ENCODE measurements around the gene KHDRBS2.

The KHDRBS2 gene

GRCh38 chr6:61857541-61857940 is 428.5 kb downstream of the KHDRBS2 start:
- TF ChIP-seq CTCF (IDR thresholded peaks at IDR 0.05; ENCODE audit: low read depth, low read length) (no peak), EZH2phosphoT487 (IDR thresholded peaks at IDR 0.05; ENCODE audit: low read depth) (no peak)
- H3K27ac ChIP-seq (ENCODE audit: low read length) = no peak overlapping the region
- H3K4me2 ChIP-seq (ENCODE audit: low read length) = no peak overlapping the region
- no peaks in the 10 kb centered on the region; the same call in 1 of the 2 replicates for H3K9me3 ChIP-seq (ENCODE audit: insufficient read depth, low read length)
- no peak overlapping the region for H3K9ac ChIP-seq (ENCODE audit: low read length)
- no peak overlapping the region for H3K4me3 ChIP-seq (ENCODE audit: low read length)
- H3K4me1 ChIP-seq (ENCODE audit: low read length) = no peaks in the 10 kb centered on the region
- H3K79me2 ChIP-seq (ENCODE audit: low read length) = no peaks in the 10 kb centered on the region
- no peak overlapping the region for H2AFZ ChIP-seq (ENCODE audit: low read depth, low read length)
- no peaks in the 10 kb centered on the region for H4K20me1 ChIP-seq (ENCODE audit: insufficient read depth, low read length)
- H3K27me3 ChIP-seq (ENCODE audit: low read depth, low read length) = no peaks in the 10 kb centered on the region
- peaks cover 4% of the 10 kb centered on the region for H3K36me3 ChIP-seq (replicated peaks; ENCODE audit: low read depth, low read length)

- Histone ChIP-seq H3K9me3 (ENCODE audit: insufficient read depth, low read length) (no peaks in the 10 kb centered on the region), H3K79me2 (ENCODE audit: low read length) (no peaks in the 10 kb centered on the region), H3K9ac (ENCODE audit: low read length) (no peak overlapping the region), H4K20me1 (ENCODE audit: insufficient read depth, low read length) (no peaks in the 10 kb centered on the region), H3K4me3 (ENCODE audit: low read length) (no peak overlapping the region), H3K4me1 (ENCODE audit: low read length) (no peaks in the 10 kb centered on the region), H3K4me2 (ENCODE audit: low read length) (no peak overlapping the region), H3K27me3 (ENCODE audit: low read depth, low read length) (no peaks in the 10 kb centered on the region), H2AFZ (ENCODE audit: low read depth, low read length) (no peak overlapping the region), H3K27ac (ENCODE audit: low read length) (no peak overlapping the region), H3K36me3 (replicated peaks; ENCODE audit: low read depth, low read length) (no peaks in the 10 kb centered on the region)
- TF ChIP-seq CTCF (IDR thresholded peaks at IDR 0.05; ENCODE audit: low read depth, low read length) = peak; percentile 7; the same call in 1 of the 2 replicates
- no peak for TF ChIP-seq EZH2phosphoT487 (IDR thresholded peaks at IDR 0.05; ENCODE audit: low read depth)
Observed at GRCh38 chr6:61841958-61842357, 444.1 kb downstream of the KHDRBS2 start.

- H3K27ac ChIP-seq (ENCODE audit: low read length) = no peak overlapping the region
- no peak overlapping the region for H2AFZ ChIP-seq (ENCODE audit: low read depth, low read length)
- no peaks in the 10 kb centered on the region for H3K27me3 ChIP-seq (ENCODE audit: low read depth, low read length)
- H4K20me1 ChIP-seq (ENCODE audit: insufficient read depth, low read length) = no peaks in the 10 kb centered on the region
- no peak overlapping the region for H3K4me3 ChIP-seq (ENCODE audit: low read length)
- H3K9ac ChIP-seq (ENCODE audit: low read length) = no peak overlapping the region
- no peak overlapping the region for H3K4me2 ChIP-seq (ENCODE audit: low read length)
- H3K79me2 ChIP-seq (ENCODE audit: low read length) = no peaks in the 10 kb centered on the region
- no peaks in the 10 kb centered on the region for H3K4me1 ChIP-seq (ENCODE audit: low read length)
- H3K36me3 ChIP-seq (replicated peaks; ENCODE audit: low read depth, low read length) = no peaks in the 10 kb centered on the region
- no peak for TF ChIP-seq CTCF (IDR thresholded peaks at IDR 0.05; ENCODE audit: low read depth, low read length)
- no peak for TF ChIP-seq EZH2phosphoT487 (IDR thresholded peaks at IDR 0.05; ENCODE audit: low read depth)
- no peaks in the 10 kb centered on the region for H3K9me3 ChIP-seq (ENCODE audit: insufficient read depth, low read length)
Observed at GRCh38 chr6:61835237-61835636, 450.8 kb downstream of the KHDRBS2 start.

GRCh38 chr6:61833176-61833755 is 452.8 kb downstream of the KHDRBS2 start:
- no peak overlapping the region for H2AFZ ChIP-seq (ENCODE audit: low read depth, low read length)
- no peak overlapping the region for H3K4me3 ChIP-seq (ENCODE audit: low read length)
- H3K9ac ChIP-seq (ENCODE audit: low read length) = no peak overlapping the region
- H3K27me3 ChIP-seq (ENCODE audit: low read depth, low read length) = no peaks in the 10 kb centered on the region
- no peaks in the 10 kb centered on the region for H4K20me1 ChIP-seq (ENCODE audit: insufficient read depth, low read length)
- H3K4me1 ChIP-seq (ENCODE audit: low read length) = no peaks in the 10 kb centered on the region
- no peak overlapping the region for H3K27ac ChIP-seq (ENCODE audit: low read length)
- no peak overlapping the region for H3K4me2 ChIP-seq (ENCODE audit: low read length)
- no peaks in the 10 kb centered on the region for H3K9me3 ChIP-seq (ENCODE audit: insufficient read depth, low read length)
- TF ChIP-seq CTCF (IDR thresholded peaks at IDR 0.05; ENCODE audit: low read depth, low read length) (no peak), EZH2phosphoT487 (IDR thresholded peaks at IDR 0.05; ENCODE audit: low read depth) (no peak)
- H3K36me3 ChIP-seq (replicated peaks; ENCODE audit: low read depth, low read length) = no peaks in the 10 kb centered on the region
- no peaks in the 10 kb centered on the region for H3K79me2 ChIP-seq (ENCODE audit: low read length)
